Mesendoderm (in vitro differentiated cells): ENCODE measurements around the gene GDPGP1.
A peak's percentile ranks its signal among the peaks of the same experiment; 100 is the strongest.

Experiments
- DNase-seq: peaks from one replicate; pipeline ENCODE4 v3.0.0; 2013
- H2AK5ac ChIP-seq: 2 replicates; pipeline ENCODE4 v1.6.1; 2013; ENCODE audit warnings: low read length, inconsistent platforms
- H2BK120ac ChIP-seq: 2 replicates; pipeline ENCODE4 v1.6.1; 2013; ENCODE audit warnings: low read depth, mild to moderate bottlenecking, low read length, moderate library complexity, mixed read lengths
- H2BK15ac ChIP-seq: replicated peaks from 2 replicates; pipeline ENCODE4 v1.6.1; 2013; ENCODE audit warnings: low read depth, mild to moderate bottlenecking, moderate library complexity
- H2BK5ac ChIP-seq: 2 replicates; pipeline ENCODE4 v1.6.1; 2013; ENCODE audit warnings: low read length, inconsistent platforms
- H3K18ac ChIP-seq: 2 replicates; pipeline ENCODE4 v1.6.1; 2013; ENCODE audit warnings: mild to moderate bottlenecking, low read length, mixed read lengths
- H3K23ac ChIP-seq: one replicate; pipeline ENCODE4 v1.6.1; 2013; ENCODE audit warnings: low read length
- H3K27ac ChIP-seq: 2 replicates; pipeline ENCODE4 v1.5.1; 2013; ENCODE audit warnings: low read depth, mild to moderate bottlenecking, inconsistent platforms, low read length, moderate library complexity
- H3K27me3 ChIP-seq: 2 replicates; pipeline ENCODE4 v1.6.1; 2013; ENCODE audit warnings: low read length, control low read depth, mild to moderate bottlenecking, inconsistent platforms; ENCODE audit not compliant: insufficient read depth, poor library complexity
- H3K36me3 ChIP-seq: 2 replicates; pipeline ENCODE4 v1.6.1; 2013; ENCODE audit warnings: low read length, inconsistent platforms; ENCODE audit not compliant: control insufficient read depth, insufficient read depth
- H3K4ac ChIP-seq: one replicate; pipeline ENCODE4 v1.6.1; 2013; ENCODE audit warnings: low read depth, mild to moderate bottlenecking, low read length, moderate library complexity
- H3K4me1 ChIP-seq: 2 replicates; pipeline ENCODE4 v1.6.1; 2013; ENCODE audit warnings: low read depth, low read length, inconsistent platforms; ENCODE audit not compliant: control insufficient read depth
- H3K4me2 ChIP-seq: 2 replicates; pipeline ENCODE4 v1.6.1; 2013; ENCODE audit warnings: low read length
- H3K4me3 ChIP-seq: 2 replicates; pipeline ENCODE4 v1.5.1; 2013; ENCODE audit warnings: mild to moderate bottlenecking, low read length
- H3K56ac ChIP-seq: one replicate; pipeline ENCODE4 v1.6.1; 2013; ENCODE audit warnings: low read length
- H3K79me1 ChIP-seq: 2 replicates; pipeline ENCODE4 v1.6.1; 2013; ENCODE audit warnings: low read length, inconsistent platforms
- H3K79me2 ChIP-seq: 2 replicates; pipeline ENCODE4 v1.6.1; 2013; ENCODE audit warnings: mild to moderate bottlenecking, low read length; ENCODE audit not compliant: control insufficient read depth, insufficient read depth
- H3K9ac ChIP-seq: 2 replicates; pipeline ENCODE4 v1.6.1; 2013; ENCODE audit warnings: low read length, inconsistent platforms
- H4K5ac ChIP-seq: one replicate; pipeline ENCODE4 v1.6.1; 2013; ENCODE audit warnings: low read length
- H4K8ac ChIP-seq: one replicate; pipeline ENCODE4 v1.6.1; 2013; ENCODE audit warnings: low read depth, mild to moderate bottlenecking, control low read depth, low read length, moderate library complexity
- WGBS: extraction: QIAGEN DNeasy Blood & Tissue Kit; methylation state at CpG from one replicate; pipeline ENCODE4 v1.1.7; 2013; ENCODE audit warnings: low lambda C conversion rate, missing lambda C conversion rate; ENCODE audit not compliant: insufficient coverage; ENCODE audit errors: extremely low coverage; 5-methylcytosine and 5-hydroxymethylcytosine counted together

The GDPGP1 gene

DNA sequence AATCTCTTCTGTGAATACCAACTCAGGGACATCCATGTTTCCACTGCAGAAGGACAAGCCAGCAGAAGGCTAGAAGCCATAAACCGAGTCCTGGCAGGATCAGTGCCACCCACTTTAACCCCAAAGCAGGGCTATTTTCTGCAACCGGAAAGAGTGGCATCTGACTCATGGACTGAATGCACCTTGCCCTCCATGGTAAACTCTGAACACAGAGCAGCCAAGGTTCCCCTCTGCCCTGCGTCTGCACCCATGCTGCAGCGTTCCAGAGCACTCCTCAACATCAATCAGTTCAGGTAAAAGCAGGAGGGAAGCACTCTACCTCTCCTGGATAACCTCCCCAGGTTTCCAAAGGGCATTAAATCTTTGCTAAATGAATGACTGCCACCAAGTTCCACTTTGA, 30.7 kb downstream of the GDPGP1 start:
- Histone ChIP-seq H3K56ac (peak overlapping the region; percentile 97), H3K23ac (peak overlapping the region; percentile 24), H3K4me2 (peak overlapping the region; percentile 94), H2BK120ac (no peak overlapping the region), H2BK15ac (no peak overlapping the region), H3K4me1 (peaks cover 11% of the 10 kb centered on the region), H3K18ac (no peak overlapping the region), H3K27ac (peak overlapping the region; percentile 91), H3K4me3 (peak overlapping the region; percentile 94), H4K8ac (no peak overlapping the region), H3K27me3 (no peaks in the 10 kb centered on the region), H2AK5ac (peak overlapping the region; percentile 98), H3K36me3 (no peaks in the 10 kb centered on the region), H3K79me1 (peaks cover 8% of the 10 kb centered on the region), H3K4ac (peak overlapping the region; percentile 28), H2BK5ac (no peak overlapping the region), H3K9ac (peak overlapping the region; percentile 95), H4K5ac (peak overlapping the region; percentile 97), H3K79me2 (peaks cover 32% of the 10 kb centered on the region)
- WGBS = no CpG with 5 or more reads among the region's 4 CpGs
- no peak for DNase-seq

DNA sequence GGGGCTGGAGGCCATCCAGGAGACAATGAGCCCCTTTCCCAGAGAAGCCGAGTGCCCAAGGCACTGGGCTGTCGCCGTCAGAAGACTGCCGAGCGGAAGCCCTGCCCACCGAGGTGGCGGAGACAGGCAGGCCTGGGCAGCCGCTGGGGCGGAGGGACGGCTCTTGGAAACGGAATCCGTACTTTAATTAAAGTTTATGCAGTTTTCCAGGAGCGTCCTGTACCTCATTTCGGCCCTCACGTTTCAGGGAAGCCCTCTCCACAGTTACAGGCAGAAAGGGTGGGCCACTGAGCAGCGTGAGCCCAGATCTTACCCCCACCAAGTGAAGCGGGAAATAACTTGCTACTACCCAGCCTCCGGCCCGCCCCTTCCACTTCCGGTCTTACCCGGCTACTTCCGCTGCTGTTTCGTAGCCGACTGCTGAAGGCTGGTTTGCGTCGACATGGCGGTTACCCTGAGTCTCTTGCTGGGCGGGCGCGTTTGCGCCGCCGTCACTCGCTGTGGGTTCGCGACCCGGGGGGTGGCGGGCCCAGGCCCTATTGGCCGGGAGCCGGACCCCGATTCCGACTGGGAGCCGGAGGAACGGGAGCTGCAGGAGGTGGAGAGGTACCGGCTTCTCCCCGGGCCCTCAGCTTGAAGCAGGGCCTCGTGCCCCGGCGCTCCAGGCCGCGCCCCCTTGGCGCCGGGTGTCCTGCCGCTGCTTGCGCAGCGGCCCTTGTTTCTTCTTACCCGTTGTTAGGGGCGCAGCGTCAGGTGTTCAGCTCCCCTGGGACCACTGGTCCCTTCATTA, 31.5 kb downstream of the GDPGP1 start, which contains the start of gene NGRN:
Gene NGRN, plus strand, starts transcription at position 402 of the 790 bp plus-strand sequence. Its CDS starts 41 bp downstream, at position 443.
- Histone ChIP-seq H3K56ac (peak within 1 kb of the TSS; percentile 97), H3K9ac (peak within 1 kb of the TSS; percentile 95), H3K4me2 (peak within 1 kb of the TSS; percentile 94), H3K4me3 (peak within 1 kb of the TSS; percentile 94), H3K27me3 (no peaks in the 10 kb centered on the region), H2AK5ac (peak within 1 kb of the TSS; percentile 98), H3K36me3 (peaks cover 3% of the 10 kb centered on the region), H4K5ac (peak within 1 kb of the TSS; percentile 97), H3K27ac (peak within 1 kb of the TSS; percentile 91), H3K23ac (peak within 1 kb of the TSS; percentile 80), H3K4ac (peak within 1 kb of the TSS; percentile 65), H2BK5ac (peak within 1 kb of the TSS; percentile 80), H3K4me1 (peaks cover 11% of the 10 kb centered on the region), H3K18ac (peak within 1 kb of the TSS; percentile 85), H3K79me2 (peaks cover 40% of the 10 kb centered on the region), H4K8ac (no peak within 1 kb of the TSS), H3K79me1 (peaks cover 15% of the 10 kb centered on the region), H2BK120ac (no peak within 1 kb of the TSS), H2BK15ac (no peak within 1 kb of the TSS)
- no CpG with 5 or more reads among the region's 59 CpGs for WGBS
- peak; percentile 97 for DNase-seq

DNA sequence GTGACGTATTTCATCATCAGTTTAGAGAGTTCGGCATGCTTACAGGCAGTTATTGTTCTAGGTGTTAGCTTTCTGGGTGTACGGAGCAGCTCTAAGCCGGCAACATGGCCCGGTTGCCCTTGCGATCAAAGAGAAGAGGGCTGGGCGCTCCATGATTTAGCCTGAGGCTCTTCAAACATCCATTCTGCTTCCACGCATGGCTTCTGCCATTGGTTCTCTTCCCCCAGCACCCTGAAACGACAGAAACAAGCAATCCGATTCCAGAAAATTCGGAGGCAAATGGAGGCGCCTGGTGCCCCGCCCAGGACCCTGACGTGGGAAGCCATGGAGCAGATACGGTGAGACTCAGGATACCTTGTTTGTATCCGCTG, 32.0 kb downstream of the GDPGP1 start:
- peak overlapping the region; percentile 94 for H3K4me3 ChIP-seq
- H2BK15ac ChIP-seq = no peak overlapping the region
- peaks cover 45% of the 10 kb centered on the region for H3K79me2 ChIP-seq
- peak overlapping the region; percentile 71 for H2BK5ac ChIP-seq
- H3K4ac ChIP-seq = peak overlapping the region; percentile 65
- no peak overlapping the region for H2BK120ac ChIP-seq
- WGBS = no CpG with 5 or more reads among the region's 16 CpGs
- peak; percentile 82 for DNase-seq
- H3K23ac ChIP-seq = no peak overlapping the region
- peak overlapping the region; percentile 85 for H3K18ac ChIP-seq
- H4K5ac ChIP-seq = no peak overlapping the region
- H3K56ac ChIP-seq = peak overlapping the region; percentile 97
- H3K9ac ChIP-seq = peak overlapping the region; percentile 95
- peaks cover 11% of the 10 kb centered on the region for H3K4me1 ChIP-seq
- peak overlapping the region; percentile 48 for H2AK5ac ChIP-seq
- no peaks in the 10 kb centered on the region for H3K27me3 ChIP-seq
- peak overlapping the region; percentile 86 for H3K27ac ChIP-seq
- H3K36me3 ChIP-seq = peaks cover 4% of the 10 kb centered on the region
- peaks cover 18% of the 10 kb centered on the region for H3K79me1 ChIP-seq
- peak overlapping the region; percentile 72 for H3K4me2 ChIP-seq
- H4K8ac ChIP-seq = no peak overlapping the region

DNA sequence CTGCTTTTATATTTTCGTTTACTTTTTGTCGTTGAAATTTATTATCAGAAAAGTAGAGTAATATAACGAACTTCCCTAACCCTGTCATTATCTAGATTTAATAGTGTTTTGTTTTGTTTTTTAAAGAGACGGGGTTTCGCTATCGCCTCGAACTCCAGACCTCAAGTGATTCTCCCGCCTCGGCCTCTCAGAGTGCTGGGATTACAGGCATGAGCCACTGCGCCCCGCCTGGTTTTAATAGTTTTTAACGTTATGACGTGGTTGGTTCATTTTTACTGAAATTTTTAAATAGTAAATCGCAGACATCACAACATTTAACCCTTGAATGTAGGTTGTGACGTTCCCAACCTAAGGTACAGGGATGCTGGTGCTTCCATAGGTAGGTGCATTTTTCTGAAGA, 32.5 kb downstream of the GDPGP1 start:
- Histone ChIP-seq H2AK5ac (no peak overlapping the region), H3K9ac (peak overlapping the region; percentile 95), H2BK5ac (no peak overlapping the region), H3K23ac (no peak overlapping the region), H2BK15ac (no peak overlapping the region), H4K8ac (no peak overlapping the region), H3K4me2 (peak overlapping the region; percentile 80), H3K18ac (no peak overlapping the region), H3K4ac (no peak overlapping the region), H3K27me3 (no peaks in the 10 kb centered on the region), H3K4me3 (peak overlapping the region; percentile 94), H2BK120ac (no peak overlapping the region), H3K27ac (no peak overlapping the region), H3K79me1 (peaks cover 20% of the 10 kb centered on the region), H3K4me1 (peaks cover 11% of the 10 kb centered on the region), H3K79me2 (peaks cover 49% of the 10 kb centered on the region), H3K36me3 (peaks cover 8% of the 10 kb centered on the region), H3K56ac (peak overlapping the region; percentile 97), H4K5ac (no peak overlapping the region)
- no CpG with 5 or more reads among the region's 15 CpGs for WGBS
- no peak for DNase-seq

DNA sequence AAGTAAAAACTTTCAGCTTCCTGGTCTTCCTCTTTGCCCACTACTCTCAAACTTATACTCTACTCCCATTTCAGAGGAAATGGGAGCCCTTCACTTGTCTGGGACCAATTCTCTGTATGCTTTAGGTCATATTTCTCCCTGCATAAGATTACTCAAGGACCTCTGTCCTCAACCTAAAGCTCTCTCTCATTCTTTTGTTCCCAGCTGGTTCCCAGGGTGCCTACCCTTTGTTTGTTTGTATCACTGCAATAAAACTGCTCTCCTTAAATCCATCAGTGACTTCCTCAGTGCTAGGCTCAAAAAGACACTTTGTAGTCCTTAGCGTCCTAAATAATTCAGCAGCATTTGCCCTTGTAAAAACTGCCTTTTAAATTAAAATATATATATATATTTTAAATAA, 34.4 kb downstream of the GDPGP1 start:
- Histone ChIP-seq H3K23ac (no peak overlapping the region), H3K4me3 (no peak overlapping the region), H3K9ac (peak overlapping the region; percentile 34), H2BK120ac (no peak overlapping the region), H3K79me2 (peaks cover 54% of the 10 kb centered on the region), H2BK15ac (no peak overlapping the region), H4K5ac (no peak overlapping the region), H3K27me3 (no peaks in the 10 kb centered on the region), H3K36me3 (peaks cover 14% of the 10 kb centered on the region), H3K4me2 (no peak overlapping the region), H2BK5ac (no peak overlapping the region), H2AK5ac (no peak overlapping the region), H3K18ac (no peak overlapping the region), H4K8ac (no peak overlapping the region), H3K4me1 (peaks cover 11% of the 10 kb centered on the region), H3K27ac (no peak overlapping the region), H3K4ac (no peak overlapping the region), H3K56ac (peak overlapping the region; percentile 17), H3K79me1 (peaks cover 24% of the 10 kb centered on the region)
- no CpG with 5 or more reads among the region's 1 CpG for WGBS
- DNase-seq = peak; percentile 40
